Measurements from ENCODE around the gene VPS35. TPM values are rescaled to one million over a fixed set of nuclear protein-coding genes. Genes with fewer than 3 reads are reported as not detected.

The VPS35 gene
- total and polyA plus RNA-seq, 2 of the 13 experiments (the other 11 are each of a cell fraction or from before 2014, with no cell fraction given), result 30.7 to 136 TPM

DNA sequence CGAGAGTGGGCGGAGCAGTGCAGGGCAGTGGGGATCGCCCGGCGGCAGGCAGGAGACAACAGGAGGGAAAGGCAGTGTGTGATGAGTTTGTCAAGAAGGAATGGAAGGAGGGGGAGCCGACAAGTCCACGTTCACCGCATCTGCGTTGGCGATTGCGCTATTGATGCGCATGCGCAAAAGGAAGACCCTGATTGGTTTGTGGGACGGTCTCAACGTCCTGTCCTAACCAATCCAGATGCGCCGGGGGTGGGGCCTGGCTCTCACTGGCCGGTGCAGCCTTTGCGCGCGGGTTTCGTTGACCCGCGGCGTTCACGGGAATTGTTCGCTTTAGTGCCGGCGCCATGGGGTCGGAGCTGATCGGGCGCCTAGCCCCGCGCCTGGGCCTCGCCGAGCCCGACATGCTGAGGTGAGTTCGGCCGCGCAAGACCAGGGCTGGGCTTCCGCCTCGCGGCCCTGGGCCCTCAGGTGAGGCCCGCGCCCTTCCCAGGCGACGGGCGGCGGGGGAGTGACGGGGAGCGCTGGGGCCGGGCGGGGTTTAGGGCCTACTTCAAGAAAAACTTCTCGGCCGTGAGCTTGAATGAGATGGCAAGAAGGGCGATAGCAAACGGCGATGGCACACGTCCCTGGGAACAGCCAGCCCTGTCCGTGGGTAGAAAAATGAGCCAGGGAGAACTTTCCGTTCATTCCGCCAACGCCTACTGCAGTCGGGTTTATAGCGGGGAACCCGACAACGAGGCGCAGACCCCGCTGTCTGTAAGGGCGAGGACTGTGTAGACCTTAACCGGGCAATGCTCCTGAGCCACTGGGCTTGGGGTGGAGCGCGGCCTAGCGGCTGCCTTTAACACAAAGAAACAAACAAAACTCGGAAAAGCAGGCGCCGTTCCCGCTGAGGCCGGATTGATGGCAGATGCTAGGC, 645 bp upstream of the VPS35 start, which contains the start of gene ORC6 (continued):
- TF ChIP-seq SNAI1 (CRISPR knock-in tag; IDR thresholded peaks at IDR 0.05; ENCODE audit: borderline replicate concordance), result no peak
- no peak for TF ChIP-seq ASH2L (IDR thresholded peaks at IDR 0.05; ENCODE audit: insufficient read length, low read depth, low read length)
- no peak for TF ChIP-seq ETV6 (CRISPR knock-in tag; conservative IDR thresholded peaks at IDR 0.05)
- no peak for TF ChIP-seq NR2F1 (CRISPR knock-in tag; IDR thresholded peaks at IDR 0.05)
- TF ChIP-seq KDM1A (CRISPR knock-in tag; IDR thresholded peaks at IDR 0.05), result no peak
- TF ChIP-seq, protein P1, sequence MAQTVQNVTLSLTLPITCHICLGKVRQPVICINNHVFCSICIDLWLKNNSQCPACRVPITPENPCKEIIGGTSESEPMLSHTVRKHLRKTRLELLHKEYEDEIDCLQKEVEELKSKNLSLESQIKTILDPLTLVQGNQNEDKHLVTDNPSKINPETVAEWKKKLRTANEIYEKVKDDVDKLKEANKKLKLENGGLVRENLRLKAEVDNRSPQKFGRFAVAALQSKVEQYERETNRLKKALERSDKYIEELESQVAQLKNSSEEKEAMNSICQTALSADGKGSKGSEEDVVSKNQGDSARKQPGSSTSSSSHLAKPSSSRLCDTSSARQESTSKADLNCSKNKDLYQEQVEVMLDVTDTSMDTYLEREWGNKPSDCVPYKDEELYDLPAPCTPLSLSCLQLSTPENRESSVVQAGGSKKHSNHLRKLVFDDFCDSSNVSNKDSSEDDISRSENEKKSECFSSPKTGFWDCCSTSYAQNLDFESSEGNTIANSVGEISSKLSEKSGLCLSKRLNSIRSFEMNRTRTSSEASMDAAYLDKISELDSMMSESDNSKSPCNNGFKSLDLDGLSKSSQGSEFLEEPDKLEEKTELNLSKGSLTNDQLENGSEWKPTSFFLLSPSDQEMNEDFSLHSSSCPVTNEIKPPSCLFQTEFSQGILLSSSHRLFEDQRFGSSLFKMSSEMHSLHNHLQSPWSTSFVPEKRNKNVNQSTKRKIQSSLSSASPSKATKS (CRISPR knock-in tag; IDR thresholded peaks at IDR 0.05), result no peak
- no peak for TF ChIP-seq PHB2 (IDR thresholded peaks at IDR 0.05; ENCODE audit: partially characterized antibody)
- TF ChIP-seq, protein P2, sequence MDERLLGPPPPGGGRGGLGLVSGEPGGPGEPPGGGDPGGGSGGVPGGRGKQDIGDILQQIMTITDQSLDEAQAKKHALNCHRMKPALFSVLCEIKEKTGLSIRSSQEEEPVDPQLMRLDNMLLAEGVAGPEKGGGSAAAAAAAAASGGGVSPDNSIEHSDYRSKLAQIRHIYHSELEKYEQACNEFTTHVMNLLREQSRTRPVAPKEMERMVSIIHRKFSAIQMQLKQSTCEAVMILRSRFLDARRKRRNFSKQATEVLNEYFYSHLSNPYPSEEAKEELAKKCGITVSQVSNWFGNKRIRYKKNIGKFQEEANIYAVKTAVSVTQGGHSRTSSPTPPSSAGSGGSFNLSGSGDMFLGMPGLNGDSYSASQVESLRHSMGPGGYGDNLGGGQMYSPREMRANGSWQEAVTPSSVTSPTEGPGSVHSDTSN (CRISPR knock-in tag; IDR thresholded peaks at IDR 0.05), result no peak
- TF ChIP-seq, protein P3, sequence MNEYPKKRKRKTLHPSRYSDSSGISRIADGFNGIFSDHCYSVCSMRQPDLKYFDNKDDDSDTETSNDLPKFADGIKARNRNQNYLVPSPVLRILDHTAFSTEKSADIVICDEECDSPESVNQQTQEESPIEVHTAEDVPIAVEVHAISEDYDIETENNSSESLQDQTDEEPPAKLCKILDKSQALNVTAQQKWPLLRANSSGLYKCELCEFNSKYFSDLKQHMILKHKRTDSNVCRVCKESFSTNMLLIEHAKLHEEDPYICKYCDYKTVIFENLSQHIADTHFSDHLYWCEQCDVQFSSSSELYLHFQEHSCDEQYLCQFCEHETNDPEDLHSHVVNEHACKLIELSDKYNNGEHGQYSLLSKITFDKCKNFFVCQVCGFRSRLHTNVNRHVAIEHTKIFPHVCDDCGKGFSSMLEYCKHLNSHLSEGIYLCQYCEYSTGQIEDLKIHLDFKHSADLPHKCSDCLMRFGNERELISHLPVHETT (CRISPR knock-in tag; conservative IDR thresholded peaks at IDR 0.05), result no peak
- no peak for TF ChIP-seq TP53 (CRISPR knock-in tag; conservative IDR thresholded peaks at IDR 0.05)
- no peak for TF ChIP-seq PRPF4 (IDR thresholded peaks at IDR 0.05; ENCODE audit: low read depth, low read length, poor library complexity, severe bottlenecking)
- 0 out of 2 replicates have a peak, but pooled peaks have one; percentile 19 for TF ChIP-seq ZNF552 (CRISPR knock-in tag; IDR thresholded peaks at IDR 0.05; ENCODE audit: borderline replicate concordance)
- TF ChIP-seq, protein P4, sequence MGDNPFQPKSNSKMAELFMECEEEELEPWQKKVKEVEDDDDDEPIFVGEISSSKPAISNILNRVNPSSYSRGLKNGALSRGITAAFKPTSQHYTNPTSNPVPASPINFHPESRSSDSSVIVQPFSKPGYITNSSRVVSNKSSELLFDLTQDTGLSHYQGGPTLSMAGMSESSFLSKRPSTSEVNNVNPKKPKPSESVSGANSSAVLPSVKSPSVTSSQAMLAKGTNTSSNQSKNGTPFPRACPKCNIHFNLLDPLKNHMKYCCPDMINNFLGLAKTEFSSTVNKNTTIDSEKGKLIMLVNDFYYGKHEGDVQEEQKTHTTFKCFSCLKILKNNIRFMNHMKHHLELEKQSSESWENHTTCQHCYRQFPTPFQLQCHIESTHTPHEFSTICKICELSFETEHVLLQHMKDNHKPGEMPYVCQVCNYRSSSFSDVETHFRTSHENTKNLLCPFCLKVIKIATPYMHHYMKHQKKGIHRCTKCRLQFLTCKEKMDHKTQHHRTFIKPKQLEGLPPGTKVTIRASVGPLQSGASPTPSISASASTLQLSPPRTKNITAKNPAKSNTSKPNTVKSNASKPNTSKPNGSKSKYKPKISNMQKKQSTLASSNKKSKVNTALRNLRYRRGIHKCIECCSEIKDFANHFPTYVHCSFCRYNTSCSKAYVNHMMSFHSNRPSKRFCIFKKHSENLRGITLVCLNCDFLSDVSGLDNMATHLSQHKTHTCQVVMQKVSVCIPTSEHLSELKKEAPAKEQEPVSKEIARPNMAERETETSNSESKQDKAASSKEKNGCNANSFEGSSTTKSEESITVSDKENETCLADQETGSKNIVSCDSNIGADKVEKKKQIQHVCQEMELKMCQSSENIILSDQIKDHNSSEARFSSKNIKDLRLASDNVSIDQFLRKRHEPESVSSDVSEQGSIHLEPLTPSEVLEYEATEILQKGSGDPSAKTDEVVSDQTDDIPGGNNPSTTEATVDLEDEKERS (CRISPR knock-in tag; IDR thresholded peaks at IDR 0.05), result no peak
- no peak for TF ChIP-seq ZFP36L2 (CRISPR knock-in tag; IDR thresholded peaks at IDR 0.05)
- TF ChIP-seq, protein P5, sequence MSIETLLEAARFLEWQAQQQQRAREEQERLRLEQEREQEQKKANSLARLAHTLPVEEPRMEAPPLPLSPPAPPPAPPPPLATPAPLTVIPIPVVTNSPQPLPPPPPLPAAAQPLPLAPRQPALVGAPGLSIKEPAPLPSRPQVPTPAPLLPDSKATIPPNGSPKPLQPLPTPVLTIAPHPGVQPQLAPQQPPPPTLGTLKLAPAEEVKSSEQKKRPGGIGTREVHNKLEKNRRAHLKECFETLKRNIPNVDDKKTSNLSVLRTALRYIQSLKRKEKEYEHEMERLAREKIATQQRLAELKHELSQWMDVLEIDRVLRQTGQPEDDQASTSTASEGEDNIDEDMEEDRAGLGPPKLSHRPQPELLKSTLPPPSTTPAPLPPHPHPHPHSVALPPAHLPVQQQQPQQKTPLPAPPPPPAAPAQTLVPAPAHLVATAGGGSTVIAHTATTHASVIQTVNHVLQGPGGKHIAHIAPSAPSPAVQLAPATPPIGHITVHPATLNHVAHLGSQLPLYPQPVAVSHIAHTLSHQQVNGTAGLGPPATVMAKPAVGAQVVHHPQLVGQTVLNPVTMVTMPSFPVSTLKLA (IDR thresholded peaks at IDR 0.05), result peak; percentile 55
- no peak for TF ChIP-seq ZNF20 (CRISPR knock-in tag; IDR thresholded peaks at IDR 0.05)
- TF ChIP-seq ZNF12 (CRISPR knock-in tag; IDR thresholded peaks at IDR 0.05), result no peak
- TF ChIP-seq, protein P6, sequence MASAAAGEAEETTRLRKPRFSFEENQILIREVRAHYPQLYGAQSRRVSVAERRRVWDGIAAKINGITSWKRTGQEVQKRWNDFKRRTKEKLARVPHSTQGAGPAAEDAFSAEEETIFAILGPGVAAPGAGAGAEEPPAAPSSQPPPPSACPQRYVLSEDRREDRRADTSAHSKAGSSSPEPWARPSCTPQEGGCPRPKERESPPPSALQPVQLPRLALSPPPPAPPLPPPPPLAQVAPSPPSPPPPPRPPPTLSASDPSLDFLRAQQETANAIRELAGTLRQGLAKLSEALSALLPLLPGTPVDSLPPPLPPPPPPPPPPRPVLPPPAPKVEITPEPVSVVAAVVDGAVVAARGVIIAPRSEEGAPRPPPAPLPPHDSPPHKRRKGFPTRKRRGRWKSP (CRISPR knock-in tag; IDR thresholded peaks at IDR 0.05), result peak; percentile 89
